PC-9 (cell line): Measurements from ENCODE around the gene MTA1. TPM values are rescaled to one million over a fixed set of nuclear protein-coding genes. Genes with fewer than 3 reads are reported as not detected.

Experiments
- BruUV-seq: library from RNA; stranded (reverse); fragments of 400-500 nt; replicated peaks from 2 replicates; lab custom pipeline; 2021; lab: Mats Ljungman, UMichigan
- CTCF ChIA-PET: fragments of 300-600 bp; sonication (Branson Sonifier 250); formaldehyde crosslinking; loops from one replicate; lab custom pipeline; 2022; ENCODE audit warnings: antibody characterized with exemption; lab: Charles Lee
- POLR2A ChIA-PET: fragments of 300-600 bp; sonication (Branson Sonifier 250); formaldehyde crosslinking; loops from one replicate; lab custom pipeline; 2022; ENCODE audit warnings: antibody characterized with exemption; ENCODE audit not compliant: unreplicated experiment; lab: Charles Lee
- DNase-seq, 2 experiments: peaks; one replicate each; pipeline versions ENCODE4 v3.0.0 to v3.0.0-alpha.2; 2015 to 2022; ENCODE audit warnings: mixed read lengths in 1 of 2
- H2AFZ ChIP-seq: fragments of 200-600 bp; sonication (generic); 2 replicates; pipeline ENCODE4 v1.8.1; 2017; ENCODE audit warnings: antibody characterized with exemption
- H3F3A ChIP-seq: fragments of 200-600 bp; sonication (generic); 2 replicates; pipeline ENCODE4 v1.8.1; 2017; ENCODE audit warnings: antibody characterized with exemption, mild to moderate bottlenecking, low read depth; ENCODE audit not compliant: insufficient read depth
- H3K27ac ChIP-seq: fragments of 200-600 bp; sonication (generic); 2 replicates; pipeline ENCODE4 v1.6.1; 2016; ENCODE audit warnings: mixed run types
- H3K27me3 ChIP-seq: fragments of 200-600 bp; sonication (generic); 2 replicates; pipeline ENCODE4 v1.6.1; 2016; ENCODE audit warnings: low read depth, mixed run types; ENCODE audit not compliant: insufficient read depth
- H3K36me3 ChIP-seq: fragments of 200-600 bp; sonication (generic); 2 replicates; pipeline ENCODE4 v1.6.1; 2016; ENCODE audit warnings: low read depth, mixed run types
- H3K4me1 ChIP-seq: fragments of 200-600 bp; sonication (generic); replicated peaks from 2 replicates; pipeline ENCODE4 v1.6.1; 2016; ENCODE audit warnings: mixed run types; ENCODE audit not compliant: insufficient read depth
- H3K4me2 ChIP-seq: fragments of 200-600 bp; sonication (generic); 2 replicates; pipeline ENCODE4 v1.6.1; 2017; ENCODE audit warnings: mixed run types
- H3K4me3 ChIP-seq: fragments of 200-600 bp; sonication (generic); 2 replicates; pipeline ENCODE4 v1.6.1; 2016; ENCODE audit warnings: mixed run types
- H3K79me2 ChIP-seq: fragments of 200-600 bp; sonication (generic); 2 replicates; pipeline ENCODE4 v1.6.1; 2017; ENCODE audit warnings: low read depth, mixed run types
- H3K9me2 ChIP-seq: fragments of 200-600 bp; sonication (generic); 2 replicates; pipeline ENCODE4 v1.8.1; 2017; ENCODE audit warnings: mild to moderate bottlenecking; ENCODE audit not compliant: insufficient read depth
- H3K9me3 ChIP-seq: fragments of 200-600 bp; sonication (generic); 2 replicates; pipeline ENCODE4 v1.8.1; 2016; ENCODE audit warnings: low read depth; ENCODE audit not compliant: insufficient read depth
- H4K20me1 ChIP-seq: fragments of 200-600 bp; sonication (generic); 2 replicates; pipeline ENCODE4 v1.8.1; 2017; ENCODE audit not compliant: insufficient read depth
- EZH2 ChIP-seq: fragments of 200-600 bp; sonication (generic); IDR thresholded peaks from 2 replicates; pipeline ENCODE4 v1.8.0; 2017; ENCODE audit warnings: antibody characterized with exemption, low read depth
- intact Hi-C: fragments of 100-400 bp; cut with micrococcal nuclease; formaldehyde crosslinking; loops from one replicate; pipeline ENCODE4 v1.10.0; 2022; ENCODE audit not compliant: unreplicated experiment
- total RNA-seq: library from RNA; stranded (reverse); gene quantifications from 2 replicates; pipeline ENCODE4 v1.2.3, GENCODE V29; 2021
- TF ChIP-seq, protein P1 (sequence below): fragments of 200-600 bp; sonication (generic); conservative IDR thresholded peaks from 2 replicates; pipeline ENCODE4 v1.6.1; 2017; ENCODE audit warnings: mixed run types, antibody characterized with exemption, mild to moderate bottlenecking, moderate library complexity

MTA1 gene
- total RNA-seq, 1 experiment from 2014 or later, result 124 TPM

DNA sequence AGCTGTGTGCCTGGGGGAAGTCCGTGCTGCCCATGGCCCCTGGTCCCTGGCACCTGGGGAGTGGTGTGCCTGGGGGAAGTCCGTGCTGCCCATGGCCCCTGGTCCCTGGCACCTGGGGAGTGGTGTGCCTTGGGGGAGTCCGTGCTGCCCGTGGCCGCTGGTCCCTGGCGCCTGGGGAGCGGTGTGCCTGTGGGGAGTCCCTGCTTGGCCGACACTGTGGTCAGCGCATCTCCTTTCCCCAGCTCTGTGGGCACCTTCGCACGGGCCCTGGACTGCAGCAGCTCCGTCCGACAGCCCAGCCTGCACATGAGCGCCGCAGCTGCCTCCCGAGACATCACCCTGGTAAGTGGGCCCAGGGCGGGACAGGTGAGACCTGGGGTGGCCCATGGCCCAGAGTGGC lies 40.5 kb downstream of the MTA1 start:
- Histone ChIP-seq H3K4me3 (no peak overlapping the region), H3F3A (0 out of 2 replicates have a peak, but pooled peaks cover 5% of the 10 kb centered on the region), H3K79me2 (no peaks in the 10 kb centered on the region), H3K36me3 (peaks cover 5% of the 10 kb centered on the region; the same call in 1 of the 2 replicates), H3K9me2 (no peaks in the 10 kb centered on the region), H3K9me3 (no peaks in the 10 kb centered on the region), H3K27ac (no peak overlapping the region), H3K4me1 (peaks cover 6% of the 10 kb centered on the region), H4K20me1 (peaks cover 4% of the 10 kb centered on the region), H2AFZ (no peak overlapping the region), H3K27me3 (no peaks in the 10 kb centered on the region), H3K4me2 (no peak overlapping the region)
- no TSS peak for BruUV-seq
- intact Hi-C loops, result no loop called here
- CTCF ChIA-PET, result no interaction called here
- DNase-seq, result no peak
- no peak for TF ChIP-seq EZH2
- TF ChIP-seq, protein P1, sequence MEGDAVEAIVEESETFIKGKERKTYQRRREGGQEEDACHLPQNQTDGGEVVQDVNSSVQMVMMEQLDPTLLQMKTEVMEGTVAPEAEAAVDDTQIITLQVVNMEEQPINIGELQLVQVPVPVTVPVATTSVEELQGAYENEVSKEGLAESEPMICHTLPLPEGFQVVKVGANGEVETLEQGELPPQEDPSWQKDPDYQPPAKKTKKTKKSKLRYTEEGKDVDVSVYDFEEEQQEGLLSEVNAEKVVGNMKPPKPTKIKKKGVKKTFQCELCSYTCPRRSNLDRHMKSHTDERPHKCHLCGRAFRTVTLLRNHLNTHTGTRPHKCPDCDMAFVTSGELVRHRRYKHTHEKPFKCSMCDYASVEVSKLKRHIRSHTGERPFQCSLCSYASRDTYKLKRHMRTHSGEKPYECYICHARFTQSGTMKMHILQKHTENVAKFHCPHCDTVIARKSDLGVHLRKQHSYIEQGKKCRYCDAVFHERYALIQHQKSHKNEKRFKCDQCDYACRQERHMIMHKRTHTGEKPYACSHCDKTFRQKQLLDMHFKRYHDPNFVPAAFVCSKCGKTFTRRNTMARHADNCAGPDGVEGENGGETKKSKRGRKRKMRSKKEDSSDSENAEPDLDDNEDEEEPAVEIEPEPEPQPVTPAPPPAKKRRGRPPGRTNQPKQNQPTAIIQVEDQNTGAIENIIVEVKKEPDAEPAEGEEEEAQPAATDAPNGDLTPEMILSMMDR, result no peak
- POLR2A ChIA-PET, result no interaction called here

DNA sequence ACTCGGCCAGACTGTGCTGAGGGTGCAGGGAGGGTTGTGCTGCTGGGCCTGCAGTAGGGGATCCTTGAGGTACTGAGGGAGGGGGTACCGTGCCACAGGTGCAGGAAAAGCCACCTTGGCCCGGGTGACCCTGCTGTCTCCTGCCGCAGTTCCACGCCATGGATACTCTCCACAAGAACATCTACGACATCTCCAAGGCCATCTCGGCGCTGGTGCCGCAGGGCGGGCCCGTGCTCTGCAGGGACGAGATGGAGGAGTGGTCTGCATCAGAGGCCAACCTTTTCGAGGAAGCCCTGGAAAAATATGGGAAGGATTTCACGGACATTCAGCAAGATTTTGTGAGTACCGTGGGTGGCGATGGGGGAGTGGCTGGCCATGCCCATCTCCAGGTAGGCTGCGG lies 41.0 kb downstream of the MTA1 start:
- POLR2A ChIA-PET, result no interaction called here

DNA sequence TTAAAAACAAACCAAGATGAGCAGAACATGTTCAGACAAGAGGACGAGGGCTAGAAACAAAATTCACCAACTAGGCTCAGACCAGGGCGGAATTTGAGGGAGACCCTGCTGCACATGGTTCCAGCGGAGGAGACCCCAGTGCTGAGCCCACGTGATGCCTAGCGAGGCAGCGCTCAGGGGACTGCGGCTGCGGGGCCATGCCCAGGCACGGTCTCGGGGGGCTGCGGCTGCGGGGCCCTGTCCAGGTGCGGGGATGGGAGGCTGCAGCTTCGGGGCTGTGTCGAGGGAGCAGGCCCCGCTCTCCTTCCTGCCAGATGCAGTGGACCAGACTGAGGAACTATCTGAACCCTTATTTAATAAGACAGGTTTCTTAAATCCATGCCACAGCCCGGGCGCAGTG lies 42.3 kb downstream of the MTA1 start:
- Histone ChIP-seq H3K9me2 (no peaks in the 10 kb centered on the region), H3K4me3 (no peak overlapping the region), H3K27ac (no peak overlapping the region), H3F3A (peaks cover 14% of the 10 kb centered on the region; the same call in 1 of the 2 replicates), H3K9me3 (no peaks in the 10 kb centered on the region), H2AFZ (no peak overlapping the region), H3K4me2 (no peak overlapping the region), H4K20me1 (peaks cover 9% of the 10 kb centered on the region), H3K36me3 (peaks cover 5% of the 10 kb centered on the region; the same call in 1 of the 2 replicates), H3K4me1 (peaks cover 24% of the 10 kb centered on the region), H3K27me3 (no peaks in the 10 kb centered on the region), H3K79me2 (no peaks in the 10 kb centered on the region)
- CTCF ChIA-PET, result no interaction called here
- intact Hi-C loops, result no loop called here
- no TSS peak for BruUV-seq
- no peak for DNase-seq
- POLR2A ChIA-PET, result no interaction called here
- TF ChIP-seq, protein P1, result no peak
- no peak for TF ChIP-seq EZH2

More for the DNA sequence above, 41.0 kb downstream of the MTA1 start:
- intact Hi-C loops, result no loop called here
- Histone ChIP-seq H3K4me2 (no peak overlapping the region), H3K4me1 (peaks cover 11% of the 10 kb centered on the region), H3K4me3 (no peak overlapping the region), H3F3A (peaks cover 10% of the 10 kb centered on the region; the same call in 1 of the 2 replicates), H3K9me3 (no peaks in the 10 kb centered on the region), H3K79me2 (no peaks in the 10 kb centered on the region), H4K20me1 (peaks cover 4% of the 10 kb centered on the region), H3K9me2 (no peaks in the 10 kb centered on the region), H3K27me3 (no peaks in the 10 kb centered on the region), H3K36me3 (peaks cover 5% of the 10 kb centered on the region; the same call in 1 of the 2 replicates), H3K27ac (no peak overlapping the region), H2AFZ (no peak overlapping the region)
- DNase-seq, result no peak
- no TSS peak for BruUV-seq
- TF ChIP-seq, protein P1, result no peak
- no peak for TF ChIP-seq EZH2
- CTCF ChIA-PET, result no interaction called here
